Stimulated activated CD4-positive, alpha-beta T cell treated with anti-CD3 and anti-CD28 coated beads, Interleukin-1b, Interleukin-23, amount 100 ng/mL, for 48 hours (primary cell): ENCODE data around the gene COQ4.

Source experiments
- DNase-seq: peaks from one replicate; pipeline ENCODE4 v3.0.0-alpha.2; 2020

The COQ4 gene

GRCh38 chr9:128342971-128343680 lies 20.5 kb downstream of the COQ4 start:
- no peak for DNase-seq

DNA sequence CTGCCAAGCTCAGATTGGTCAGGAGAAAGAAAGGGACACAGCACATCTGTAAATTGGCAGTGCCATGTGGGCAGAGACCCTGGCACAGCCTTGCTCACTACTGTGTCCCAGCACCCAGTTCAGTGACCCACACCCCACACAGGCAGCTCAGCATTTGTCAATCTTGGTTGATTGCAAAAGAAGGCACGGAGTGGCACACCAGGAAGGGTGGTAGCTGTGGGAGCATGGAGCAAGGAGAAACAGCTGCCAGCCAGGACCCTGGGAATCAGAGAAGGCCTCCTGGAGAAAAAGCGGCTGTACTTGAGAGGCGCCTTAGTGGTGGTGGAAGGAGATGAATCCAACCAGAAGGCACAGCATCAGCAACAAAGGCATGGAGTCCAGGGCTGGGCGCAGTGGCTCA lies 21.2 kb downstream of the COQ4 start:
- DNase-seq, result no peak

GRCh38 chr9:128344931-128345605 lies 22.4 kb downstream of the COQ4 start:
- no peak for DNase-seq

- DNase-seq, result no peak
Observed at GRCh38 chr9:128349125-128349524, 26.5 kb downstream of the COQ4 start.

DNA sequence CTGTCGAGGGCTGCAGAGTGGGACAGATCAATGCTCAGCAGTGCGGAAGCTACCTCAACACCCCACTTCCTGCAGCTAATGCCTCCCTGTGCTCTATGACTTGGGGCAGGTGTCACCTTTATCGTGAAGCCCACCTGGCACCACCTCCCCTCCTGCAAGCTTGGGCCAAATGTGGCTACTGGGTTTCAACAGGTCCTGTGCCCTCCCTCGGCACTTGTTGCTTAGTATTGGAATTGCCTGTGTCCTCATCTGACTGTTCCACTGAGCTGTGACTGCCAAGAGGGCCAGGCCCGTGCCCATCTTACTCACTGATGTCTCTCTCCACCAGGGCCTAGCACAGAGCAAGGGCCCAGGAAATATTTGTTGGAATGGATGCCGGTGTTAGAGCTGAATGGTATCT lies 27.1 kb downstream of the COQ4 start:
- DNase-seq, result no peak

- no peak for DNase-seq
Observed at GRCh38 chr9:128355451-128355850, 32.8 kb downstream of the COQ4 start.

DNA sequence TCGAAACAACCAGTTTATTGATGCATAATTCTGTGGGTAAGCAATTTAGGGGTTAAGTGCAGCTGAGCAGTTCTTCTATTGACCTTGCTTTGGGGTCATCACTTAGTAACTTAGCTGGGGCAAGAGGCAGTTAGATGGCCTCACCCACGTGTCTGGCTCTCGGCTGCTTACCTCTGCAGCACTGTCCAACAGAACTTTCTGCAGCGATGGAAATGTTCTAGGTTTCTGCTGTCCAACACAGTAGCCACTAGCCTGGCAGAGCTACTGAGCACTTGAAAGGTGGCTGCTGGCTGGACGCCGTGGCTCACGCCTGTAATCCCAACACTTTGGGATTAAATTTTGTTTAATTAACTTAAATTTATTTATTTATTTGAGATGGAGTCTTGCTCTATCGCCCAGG lies 35.5 kb downstream of the COQ4 start:
- no peak for DNase-seq

- no peak for DNase-seq
Observed at GRCh38 chr9:128358861-128359260, 36.2 kb downstream of the COQ4 start.

- no peak for DNase-seq
Observed at GRCh38 chr9:128360826-128361225, 38.2 kb downstream of the COQ4 start.

DNA sequence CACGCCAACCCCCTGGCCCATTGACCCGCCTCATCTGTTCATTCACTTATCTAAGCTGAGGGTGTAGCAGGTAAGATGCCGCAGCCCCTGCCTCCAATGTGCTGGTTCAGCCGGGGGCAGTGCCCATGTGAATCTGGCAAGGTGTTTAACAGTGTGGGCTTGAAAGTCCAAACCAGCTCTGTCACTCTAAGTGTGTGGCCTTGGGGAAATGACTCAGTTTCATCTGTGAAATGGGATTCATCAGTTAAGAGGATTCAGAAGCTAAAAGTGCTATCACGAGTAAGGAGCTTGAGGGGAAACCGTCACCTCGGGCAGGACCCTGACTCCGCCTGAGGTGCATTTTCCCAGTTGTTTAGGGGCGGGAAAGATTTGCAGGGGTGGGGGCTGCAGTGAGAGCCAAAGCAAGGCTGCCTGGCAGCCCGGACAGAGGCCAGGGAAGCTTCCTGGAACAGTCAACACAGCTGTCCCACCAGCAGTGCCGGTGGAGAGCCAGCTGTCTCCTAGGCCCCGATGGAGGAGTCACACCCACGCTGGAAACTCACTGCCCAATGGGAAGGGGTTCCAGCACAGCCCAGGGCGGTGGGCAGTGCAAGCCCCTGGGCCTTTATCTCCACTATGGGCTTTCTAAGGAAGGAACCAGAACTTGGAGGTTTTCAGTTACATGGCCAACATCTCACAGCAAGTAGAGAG lies 38.8 kb downstream of the COQ4 start:
- no peak for DNase-seq

GRCh38 chr9:128361986-128362646 lies 39.5 kb downstream of the COQ4 start:
- peak; percentile 65 for DNase-seq

GRCh38 chr9:128362774-128363173 lies 40.1 kb downstream of the COQ4 start:
- DNase-seq, result no peak

DNA sequence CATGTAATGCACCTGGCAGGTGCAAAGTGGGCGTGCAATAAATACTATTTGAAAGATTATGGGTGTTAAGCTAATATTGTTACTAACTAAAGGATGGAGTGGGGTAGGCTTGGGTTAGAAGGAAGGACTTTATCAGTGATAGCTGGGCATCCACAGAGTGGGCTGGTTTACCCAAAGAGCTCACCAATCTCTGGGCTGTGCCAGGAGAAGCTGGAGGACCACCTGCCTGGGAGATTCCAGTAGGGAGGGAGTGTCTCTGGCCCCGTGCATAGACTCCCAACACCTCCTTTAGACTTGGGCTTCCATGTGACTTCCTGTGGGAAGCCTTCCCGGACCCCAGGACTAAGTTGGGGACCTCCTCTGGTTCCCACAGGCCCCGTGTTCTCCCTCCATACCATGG lies 42.9 kb downstream of the COQ4 start:
- no peak for DNase-seq

DNA sequence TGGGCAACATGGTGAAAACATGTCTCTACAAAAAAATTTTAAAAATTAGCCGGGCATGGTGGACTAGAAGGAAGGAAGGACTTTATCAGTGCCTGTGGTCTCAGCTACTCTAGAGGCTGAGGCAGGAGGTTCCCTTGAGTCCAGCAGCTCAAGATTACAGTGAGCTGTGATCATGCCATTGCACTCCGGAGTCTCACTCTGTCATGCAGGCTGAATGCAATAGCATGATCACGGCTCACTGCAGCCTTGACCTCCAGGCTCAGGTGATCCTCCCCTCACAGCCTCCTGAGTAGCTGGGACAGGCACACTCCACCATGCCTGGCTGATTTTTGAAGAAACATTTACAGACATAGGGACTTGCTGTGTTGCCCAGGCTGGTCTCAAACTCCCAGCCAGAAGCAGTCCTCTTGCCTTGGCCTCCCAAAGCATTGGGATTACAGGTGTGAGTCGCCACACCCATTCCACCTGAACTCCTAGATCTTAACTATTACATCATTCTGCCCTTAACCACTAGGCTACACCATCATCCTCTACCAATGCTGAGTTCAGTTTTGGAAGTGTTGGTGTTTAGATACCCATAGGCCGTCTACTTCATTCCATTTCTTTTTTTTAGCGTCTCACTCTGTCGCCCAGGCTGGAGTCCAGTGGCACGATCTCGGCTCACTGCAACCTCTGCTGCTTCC lies 46.5 kb downstream of the COQ4 start:
- DNase-seq, result no peak

DNA sequence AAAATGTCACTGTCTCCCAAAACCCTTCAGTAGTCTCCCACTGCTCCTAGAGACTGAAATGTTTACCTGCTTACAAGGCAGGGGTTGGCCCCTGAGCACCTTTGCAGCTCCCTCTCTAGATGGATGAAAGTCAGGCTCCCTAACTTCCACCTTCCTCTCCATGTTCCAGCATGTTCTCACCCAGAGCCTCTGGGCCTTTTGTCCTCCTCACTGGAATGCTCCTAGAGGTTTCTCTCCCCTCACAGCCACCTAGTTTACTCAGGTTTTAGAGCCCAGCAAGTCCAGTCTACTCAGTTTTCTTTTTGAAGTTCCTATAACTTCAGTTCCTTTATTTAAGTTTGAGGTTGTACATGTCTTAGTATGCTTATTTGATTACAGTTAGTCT lies 47.7 kb downstream of the COQ4 start:
- DNase-seq, result no peak

DNA sequence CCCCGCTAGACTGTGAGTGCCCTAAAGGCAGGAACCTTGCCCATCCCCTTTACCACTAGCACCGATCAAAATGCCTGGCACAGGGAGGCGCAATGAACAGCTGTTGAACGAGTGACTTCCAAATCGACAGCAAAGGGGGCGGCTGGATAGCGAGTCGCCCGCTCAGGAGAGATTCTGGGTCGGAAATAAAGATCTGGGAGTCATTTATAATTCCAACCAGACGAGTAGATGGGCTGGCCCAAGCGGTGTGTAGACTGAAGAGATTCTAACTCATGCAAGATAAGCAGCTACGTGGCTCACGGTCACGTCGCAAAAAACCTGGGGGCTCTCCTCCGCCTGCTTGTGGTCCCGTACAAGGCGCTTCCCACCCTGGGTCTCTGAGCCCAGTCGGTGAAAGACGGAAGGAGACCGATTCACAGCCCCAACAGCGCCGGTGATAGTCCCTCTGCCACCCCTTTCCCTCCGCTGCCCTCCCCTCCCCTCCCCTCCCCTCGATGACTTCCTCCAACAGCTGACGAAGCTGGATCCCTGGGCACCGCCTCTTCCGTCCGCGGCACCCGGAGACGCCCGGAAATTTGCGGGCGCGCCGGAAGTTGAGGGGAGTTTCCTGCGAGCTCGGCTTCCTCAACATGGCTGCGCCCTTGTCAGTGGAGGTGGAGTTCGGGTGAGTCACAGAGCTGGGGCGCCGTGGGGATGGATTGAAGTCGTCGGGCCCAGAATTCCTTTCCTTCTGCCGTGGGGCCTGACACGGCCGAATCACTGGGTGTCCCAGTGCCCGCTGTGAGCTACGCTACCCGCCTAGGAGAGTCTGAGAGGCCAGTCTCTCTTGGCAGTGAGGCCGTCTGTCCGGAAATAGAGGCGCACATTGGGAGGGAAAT lies 48.4 kb downstream of the COQ4 start, which contains the start of gene URM1:
URM1 (plus strand) TSS at position 623 of the 878 bp plus-strand sequence; CDS start at position 630, 7 bp downstream.
- peak; percentile 95 for DNase-seq

- no peak for DNase-seq
Observed at GRCh38 chr9:128371630-128372117, 49.0 kb downstream of the COQ4 start.

DNA sequence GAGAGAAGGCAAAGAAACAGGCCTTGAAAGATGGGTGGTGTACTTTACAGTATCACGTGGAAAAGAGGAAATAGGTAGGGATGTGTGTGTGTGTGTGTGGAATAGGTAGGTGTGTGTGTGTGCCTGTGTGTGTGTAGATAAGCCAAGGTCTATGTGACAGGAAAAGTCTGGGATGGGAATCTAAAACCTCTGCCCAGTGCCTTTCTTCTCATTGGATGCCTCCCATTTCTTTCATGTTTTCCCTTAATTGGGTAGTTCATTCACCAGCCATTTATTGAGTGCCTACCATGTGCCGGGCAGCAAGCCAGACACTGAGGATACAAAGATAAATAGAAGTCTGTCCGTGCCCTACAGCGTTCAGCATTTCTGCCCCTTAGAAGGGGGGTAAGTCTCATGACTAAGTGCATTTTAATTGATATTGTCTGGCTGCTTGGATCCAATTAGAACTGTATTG lies 49.6 kb downstream of the COQ4 start:
- no peak for DNase-seq

DNA sequence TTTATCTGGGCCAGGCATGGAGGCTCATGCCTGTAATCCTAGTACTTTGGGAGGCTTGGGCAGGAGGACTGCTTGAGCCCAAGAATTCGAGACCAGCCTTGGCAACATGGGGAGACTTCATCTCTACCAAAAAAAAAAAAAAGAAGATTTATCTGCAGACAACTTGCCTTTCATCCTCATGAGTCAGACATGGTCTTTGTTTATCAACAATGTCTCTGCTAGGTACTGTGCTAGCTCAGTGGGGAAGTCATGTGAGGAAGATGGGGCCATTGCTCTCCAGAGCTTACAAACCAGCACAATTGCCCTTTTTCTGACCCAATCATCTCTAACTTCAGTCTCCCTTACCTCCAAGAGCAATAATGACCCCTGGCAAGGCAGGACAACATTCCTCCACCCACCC lies 50.1 kb downstream of the COQ4 start:
- DNase-seq, result no peak

DNA sequence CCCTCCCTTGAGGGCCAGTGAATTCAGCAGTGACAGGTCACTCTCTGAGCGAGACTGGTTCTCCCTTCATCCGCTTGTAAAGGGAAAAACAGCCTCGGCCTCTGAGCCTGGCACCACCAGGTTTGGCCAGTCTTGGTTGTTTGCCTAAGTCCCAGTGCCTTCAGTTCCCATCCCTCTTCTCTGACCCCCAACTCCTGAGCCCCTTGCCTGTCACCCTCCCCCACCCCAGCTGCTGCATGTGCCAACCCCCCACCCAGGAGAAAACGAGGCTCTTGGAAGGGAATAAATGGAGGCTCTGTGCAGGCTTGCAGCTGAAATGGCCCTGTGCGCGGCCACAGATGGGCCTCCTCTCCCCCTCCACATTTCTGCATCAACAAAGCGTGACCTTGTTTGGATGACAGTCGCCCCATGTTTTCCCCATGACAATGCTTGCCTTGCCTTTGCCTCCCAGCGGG lies 51.6 kb downstream of the COQ4 start:
- DNase-seq, result no peak

- DNase-seq, result no peak
Observed at GRCh38 chr9:128375865-128376264, 53.2 kb downstream of the COQ4 start.
